ENCODE results near the gene RPS15. TPM values are rescaled to one million over a fixed set of nuclear protein-coding genes. Genes with fewer than 3 reads are reported as not detected.

RPS15 gene
- total RNA-seq, 1 donor from 2014 or later = 1,918 TPM

DNA sequence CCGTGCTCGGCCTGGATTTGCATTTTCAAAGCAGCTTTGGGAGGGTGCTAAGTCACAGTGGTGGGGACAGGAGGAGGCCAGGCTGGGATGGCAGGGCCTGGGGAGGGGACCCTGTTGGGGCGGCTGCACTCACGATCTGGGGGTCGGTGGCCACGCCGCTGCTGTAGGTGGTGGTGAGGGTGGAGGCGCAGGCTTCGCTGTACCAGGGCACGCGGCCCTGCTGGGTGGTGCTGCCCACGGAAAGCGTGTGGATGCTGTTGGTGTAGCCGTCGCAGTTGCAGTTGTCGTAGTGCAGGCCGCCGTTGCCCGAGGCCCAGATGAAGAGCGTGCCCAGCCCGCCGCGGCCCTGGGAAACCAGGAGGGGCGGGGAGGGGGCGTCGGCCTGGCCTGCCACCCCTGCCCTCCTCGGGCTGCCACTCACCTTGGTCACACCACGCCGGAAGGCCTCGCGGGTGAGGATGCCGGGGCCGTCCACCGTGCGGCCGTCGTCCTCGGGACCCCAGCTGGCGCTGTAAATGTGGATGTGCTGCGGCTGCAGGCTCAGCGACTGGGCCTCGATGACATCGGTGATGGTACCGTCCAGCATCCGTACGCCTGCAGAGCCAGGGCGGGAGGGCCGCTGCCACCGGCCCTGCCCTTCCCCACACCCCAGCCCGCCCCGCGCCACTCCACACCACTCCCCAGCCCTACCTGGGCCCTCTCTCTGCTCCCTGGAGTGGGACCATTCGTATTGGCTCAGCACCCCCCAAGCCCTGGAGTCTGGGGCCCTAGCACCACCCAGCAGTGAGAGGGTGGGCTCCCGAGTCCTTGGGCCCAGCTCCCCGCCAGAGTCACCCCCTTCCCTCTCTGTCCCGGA, 48.8 kb downstream of the RPS15 start:
- no peaks in the 10 kb centered on the region for H3K36me3 ChIP-seq
- H3K27ac ChIP-seq = no peak overlapping the region
- H3F3A ChIP-seq (ENCODE audit: low read depth) = peaks cover 4% of the 10 kb centered on the region
- Mint-ChIP-seq H3K4me3 (no peak overlapping the region), H3K27me3 (ENCODE audit: insufficient read depth, low read depth) (peaks cover 2% of the 10 kb centered on the region), H3K4me1 (peaks cover 9% of the 10 kb centered on the region), H3K9me3 (no peaks in the 10 kb centered on the region), H3K27ac (no peak overlapping the region), H3K36me3 (no peaks in the 10 kb centered on the region)
- no peak for DNase-seq (ENCODE audit: low spot score)
- H2AFZ ChIP-seq (replicated peaks) = no peak overlapping the region
- H3K4me2 ChIP-seq = no peak overlapping the region
- peaks cover 12% of the 10 kb centered on the region for H3K4me1 ChIP-seq
- H3K27me3 ChIP-seq = peaks cover 10% of the 10 kb centered on the region
- TF ChIP-seq, protein P1, sequence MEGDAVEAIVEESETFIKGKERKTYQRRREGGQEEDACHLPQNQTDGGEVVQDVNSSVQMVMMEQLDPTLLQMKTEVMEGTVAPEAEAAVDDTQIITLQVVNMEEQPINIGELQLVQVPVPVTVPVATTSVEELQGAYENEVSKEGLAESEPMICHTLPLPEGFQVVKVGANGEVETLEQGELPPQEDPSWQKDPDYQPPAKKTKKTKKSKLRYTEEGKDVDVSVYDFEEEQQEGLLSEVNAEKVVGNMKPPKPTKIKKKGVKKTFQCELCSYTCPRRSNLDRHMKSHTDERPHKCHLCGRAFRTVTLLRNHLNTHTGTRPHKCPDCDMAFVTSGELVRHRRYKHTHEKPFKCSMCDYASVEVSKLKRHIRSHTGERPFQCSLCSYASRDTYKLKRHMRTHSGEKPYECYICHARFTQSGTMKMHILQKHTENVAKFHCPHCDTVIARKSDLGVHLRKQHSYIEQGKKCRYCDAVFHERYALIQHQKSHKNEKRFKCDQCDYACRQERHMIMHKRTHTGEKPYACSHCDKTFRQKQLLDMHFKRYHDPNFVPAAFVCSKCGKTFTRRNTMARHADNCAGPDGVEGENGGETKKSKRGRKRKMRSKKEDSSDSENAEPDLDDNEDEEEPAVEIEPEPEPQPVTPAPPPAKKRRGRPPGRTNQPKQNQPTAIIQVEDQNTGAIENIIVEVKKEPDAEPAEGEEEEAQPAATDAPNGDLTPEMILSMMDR (IDR thresholded peaks at IDR 0.05) = no peak
- TF ChIP-seq EZH2phosphoT487 (IDR thresholded peaks at IDR 0.05) (no peak), EZH2 (IDR thresholded peaks at IDR 0.05) (no peak)
- H3K79me2 ChIP-seq (ENCODE audit: low read depth) = no peaks in the 10 kb centered on the region
- no peak overlapping the region for H3K9ac ChIP-seq
- H4K20me1 ChIP-seq (ENCODE audit: low read depth) = peaks cover 3% of the 10 kb centered on the region
- H3K9me3 ChIP-seq (ENCODE audit: low read depth) = no peaks in the 10 kb centered on the region
- H3K4me3 ChIP-seq = no peak overlapping the region

DNA sequence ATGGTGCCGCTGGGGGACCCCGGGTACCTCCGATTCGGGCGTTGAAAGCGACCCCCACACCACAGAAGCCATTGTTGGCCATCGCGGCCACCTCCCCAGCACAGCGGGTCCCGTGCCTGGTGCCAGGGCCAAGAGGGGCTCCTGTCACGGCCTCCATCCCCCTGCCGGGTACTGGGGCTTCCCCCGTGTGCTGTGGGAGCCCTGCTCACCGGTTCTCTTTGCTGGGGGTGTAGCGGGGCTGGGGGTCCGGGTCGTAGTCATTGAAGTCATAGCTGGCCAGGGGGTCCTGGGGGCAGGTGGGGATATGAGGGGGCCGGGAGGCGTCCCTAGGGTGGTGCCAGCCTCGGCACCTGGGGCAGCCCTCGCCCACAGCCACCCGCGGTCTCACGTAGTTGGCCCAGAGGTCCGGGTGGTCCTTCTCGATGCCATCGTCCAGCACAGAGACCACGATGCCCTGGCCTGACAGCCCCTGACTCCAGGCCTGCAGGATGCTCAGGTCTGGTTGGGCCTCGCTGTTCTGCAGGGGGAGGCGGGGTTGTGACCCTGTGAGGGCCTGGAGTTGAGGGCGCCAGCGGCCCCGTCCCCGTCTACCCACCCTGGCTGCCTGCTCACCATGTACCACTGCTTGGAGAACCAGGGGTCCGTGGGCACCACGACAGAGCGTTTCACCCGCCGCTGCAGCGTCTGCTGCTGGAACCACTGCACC, 49.5 kb downstream of the RPS15 start:
- H3K27ac Mint-ChIP-seq = no peak overlapping the region
- no peak overlapping the region for H3K4me2 ChIP-seq
- peaks cover 13% of the 10 kb centered on the region for H3K4me1 Mint-ChIP-seq
- H3K27me3 ChIP-seq = peaks cover 17% of the 10 kb centered on the region
- H3K9me3 Mint-ChIP-seq = no peaks in the 10 kb centered on the region
- peaks cover 4% of the 10 kb centered on the region for H3F3A ChIP-seq (ENCODE audit: low read depth)
- H3K4me3 ChIP-seq = no peak overlapping the region
- H3K36me3 Mint-ChIP-seq = no peaks in the 10 kb centered on the region
- no peak overlapping the region for H3K9ac ChIP-seq
- H3K4me1 ChIP-seq = peaks cover 12% of the 10 kb centered on the region
- H3K36me3 ChIP-seq = no peaks in the 10 kb centered on the region
- H4K20me1 ChIP-seq (ENCODE audit: low read depth) = peaks cover 6% of the 10 kb centered on the region
- H3K79me2 ChIP-seq (ENCODE audit: low read depth) = no peaks in the 10 kb centered on the region
- TF ChIP-seq, protein P1 (IDR thresholded peaks at IDR 0.05) = no peak
- no peak for TF ChIP-seq EZH2 (IDR thresholded peaks at IDR 0.05)
- TF ChIP-seq EZH2phosphoT487 (IDR thresholded peaks at IDR 0.05) = no peak
- H2AFZ ChIP-seq (replicated peaks) = no peak overlapping the region
- no peak for DNase-seq (ENCODE audit: low spot score)
- H3K27ac ChIP-seq = no peak overlapping the region
- H3K9me3 ChIP-seq (ENCODE audit: low read depth) = no peaks in the 10 kb centered on the region
- peaks cover 2% of the 10 kb centered on the region for H3K27me3 Mint-ChIP-seq (ENCODE audit: insufficient read depth, low read depth)
- H3K4me3 Mint-ChIP-seq = no peak overlapping the region

DNA sequence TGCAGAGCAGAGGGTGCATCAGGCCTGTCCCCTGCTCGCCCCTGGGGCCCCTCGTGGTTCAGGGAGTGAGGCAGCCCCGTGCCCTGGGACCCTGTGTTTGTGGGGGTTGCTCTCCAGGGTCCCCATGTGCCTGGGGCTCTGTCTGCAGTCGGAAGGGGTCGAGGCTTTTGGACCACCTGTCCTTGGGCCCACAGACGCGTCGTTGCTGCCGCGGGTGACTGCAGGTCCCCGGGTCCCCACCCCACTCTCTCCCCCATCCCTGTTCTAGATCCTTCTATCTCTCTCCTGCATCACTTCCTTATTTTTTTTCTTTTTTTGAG, 50.0 kb downstream of the RPS15 start:
- no peaks in the 10 kb centered on the region for H3K9me3 ChIP-seq (ENCODE audit: low read depth)
- TF ChIP-seq EZH2 (IDR thresholded peaks at IDR 0.05) (no peak), EZH2phosphoT487 (IDR thresholded peaks at IDR 0.05) (no peak)
- TF ChIP-seq, protein P1 (IDR thresholded peaks at IDR 0.05) = no peak
- peaks cover 12% of the 10 kb centered on the region for H3K4me1 ChIP-seq
- no peak overlapping the region for H3K9ac ChIP-seq
- H2AFZ ChIP-seq (replicated peaks) = no peak overlapping the region
- DNase-seq (ENCODE audit: low spot score) = no peak
- Mint-ChIP-seq H3K27ac (no peak overlapping the region), H3K9me3 (no peaks in the 10 kb centered on the region), H3K36me3 (no peaks in the 10 kb centered on the region), H3K27me3 (ENCODE audit: insufficient read depth, low read depth) (peaks cover 4% of the 10 kb centered on the region), H3K4me1 (peaks cover 17% of the 10 kb centered on the region), H3K4me3 (no peak overlapping the region)
- H3K4me2 ChIP-seq = no peak overlapping the region
- H3K4me3 ChIP-seq = no peak overlapping the region
- peaks cover 9% of the 10 kb centered on the region for H4K20me1 ChIP-seq (ENCODE audit: low read depth)
- H3K27me3 ChIP-seq = peaks cover 23% of the 10 kb centered on the region
- no peaks in the 10 kb centered on the region for H3K36me3 ChIP-seq
- H3K27ac ChIP-seq = no peak overlapping the region
- no peaks in the 10 kb centered on the region for H3K79me2 ChIP-seq (ENCODE audit: low read depth)
- H3F3A ChIP-seq (ENCODE audit: low read depth) = peaks cover 4% of the 10 kb centered on the region

Measured in neural progenitor cell (in vitro differentiated cells).